SK-N-SH (cell line): ENCODE results near the gene MAGEA9. TPM values are rescaled to one million over a fixed set of nuclear protein-coding genes. Genes with fewer than 3 reads are reported as not detected.
"Not testable (repeated sequence)": the region's sequence is repeated elsewhere in the genome, so short reads cannot be mapped to it uniquely, and the experiment has no call there.

Experiments
- CTCF ChIA-PET: fragments of 300-600, 350-600 bp; formaldehyde crosslinking; extraction: SDS; loops from one replicate; lab custom pipeline; 2021; lab: Yijun Ruan, JAX
- POLR2A ChIA-PET: fragments of 350-600 bp; sonication (Branson Sonifier 250); formaldehyde crosslinking; extraction: SDS; loops from one replicate; lab custom pipeline; 2020; ENCODE audit warnings: antibody characterized with exemption, inconsistent platforms; lab: Yijun Ruan, JAX
- DNase-seq: peaks from one replicate; pipeline ENCODE4 v3.0.0; 2012
- H2AFZ ChIP-seq: fragments of 200-600 bp; sonication (generic); 2 replicates; pipeline ENCODE4 v1.8.1; 2016; ENCODE audit warnings: antibody characterized with exemption, mild to moderate bottlenecking, low read depth
- H3F3A ChIP-seq: fragments of 200-600 bp; sonication (generic); replicated peaks from 2 replicates; pipeline ENCODE3; 2016; ENCODE audit warnings: antibody characterized with exemption, mild to moderate bottlenecking; ENCODE audit not compliant: insufficient read depth
- H3K27ac ChIP-seq, 2 experiments: fragments of 200-500 bp in 1 of 2; fragments of 200-600 bp in 1 of 2; sonication (Bioruptor generic) in 1 of 2; sonication (generic), shearing (Covaris generic) in 1 of 2; 2 replicates each; pipeline versions ENCODE4 v1.5.1 to v1.6.1; 2014 to 2016; ENCODE audit warnings: low read depth in 2 of 2, inconsistent platforms in 1 of 2, low read length in 1 of 2, mild to moderate bottlenecking in 1 of 2, mixed read lengths in 1 of 2
- H3K27me3 ChIP-seq: fragments of 200-600 bp; sonication (generic), shearing (Covaris generic); 2 replicates; pipeline ENCODE4 v1.6.1; 2016; ENCODE audit warnings: mixed run types; ENCODE audit not compliant: insufficient read depth
- H3K36me3 ChIP-seq, 2 experiments: fragments of 200-500 bp in 1 of 2; fragments of 200-600 bp in 1 of 2; sonication (Bioruptor generic) in 1 of 2; sonication (generic) in 1 of 2; replicated peaks in 1 of 2; 2 replicates each; pipeline versions ENCODE3 to v1.5.1; 2014 to 2016; ENCODE audit warnings: low read length in 1 of 2, mild to moderate bottlenecking in 1 of 2; ENCODE audit not compliant: insufficient read depth in 2 of 2, control insufficient read depth in 1 of 2
- H3K4me1 ChIP-seq, 2 experiments: fragments of 200-500 bp in 1 of 2; fragments of 200-600 bp in 1 of 2; sonication (Bioruptor generic) in 1 of 2; sonication (generic), shearing (Covaris generic) in 1 of 2; 2 replicates each; pipeline versions ENCODE4 v1.5.1 to v1.6.1; 2014 to 2016; ENCODE audit warnings: low read depth in 1 of 2, low read length in 1 of 2, mixed run types in 1 of 2; ENCODE audit not compliant: insufficient read depth in 2 of 2, control insufficient read depth in 1 of 2
- H3K4me2 ChIP-seq: fragments of 200-600 bp; sonication (generic), shearing (Covaris generic); 2 replicates; pipeline ENCODE4 v1.6.1; 2017; ENCODE audit warnings: mixed run types
- H3K4me3 ChIP-seq, 2 experiments: fragments of 200-500 bp in 1 of 2; fragments of 200-600 bp in 1 of 2; sonication (Bioruptor generic) in 1 of 2; sonication (generic), shearing (Covaris generic) in 1 of 2; 2 replicates each; pipeline versions ENCODE4 v1.5.1 to v1.8.1; 2014 to 2016; ENCODE audit warnings: low read depth in 2 of 2, inconsistent platforms in 1 of 2, low read length in 1 of 2, mild to moderate bottlenecking in 1 of 2, mixed read lengths in 1 of 2, moderate library complexity in 1 of 2
- H3K79me2 ChIP-seq: fragments of 200-600 bp; sonication (generic); 2 replicates; pipeline ENCODE4 v1.8.1; 2017; ENCODE audit warnings: mild to moderate bottlenecking; ENCODE audit not compliant: insufficient read depth
- H3K9ac ChIP-seq: fragments of 200-600 bp; sonication (generic); 2 replicates; pipeline ENCODE4 v1.6.1; 2017; ENCODE audit warnings: mixed run types
- H3K9me2 ChIP-seq: fragments of 200-600 bp; sonication (generic); 2 replicates; pipeline ENCODE4 v1.6.1; 2017; ENCODE audit warnings: mixed run types
- H3K9me3 ChIP-seq: fragments of 200-600 bp; sonication (generic); 2 replicates; pipeline ENCODE4 v1.6.1; 2017; ENCODE audit warnings: mixed run types, mild to moderate bottlenecking, moderate library complexity
- H4K20me1 ChIP-seq: fragments of 200-600 bp; sonication (generic); 2 replicates; pipeline ENCODE4 v1.6.1; 2017; ENCODE audit warnings: mild to moderate bottlenecking, mixed run types; ENCODE audit not compliant: insufficient read depth
- GABPA ChIP-seq: IDR thresholded peaks from 2 replicates; pipeline ENCODE4 v1.4.0; 2012; ENCODE audit warnings: low read depth, mild to moderate bottlenecking
- NRF1 ChIP-seq: IDR thresholded peaks from 2 replicates; pipeline ENCODE4 v1.6.1; 2012; ENCODE audit warnings: low read depth, mild to moderate bottlenecking, low read length
- RAD21 ChIP-seq: IDR thresholded peaks from 2 replicates; pipeline ENCODE4 v1.6.1; 2012; ENCODE audit warnings: mild to moderate bottlenecking, low read length
- SIN3A ChIP-seq: IDR thresholded peaks from 2 replicates; pipeline ENCODE4 v1.6.1; 2012; ENCODE audit warnings: low read depth, mild to moderate bottlenecking, low read length, moderate library complexity, borderline replicate concordance
- USF2 ChIP-seq: fragments of 150-350 bp; IDR thresholded peaks from 2 replicates; pipeline ENCODE4 v1.6.1; 2017; ENCODE audit warnings: antibody characterized with exemption, low read length, low read depth, borderline replicate concordance
- YY1 ChIP-seq: IDR thresholded peaks from 2 replicates; pipeline ENCODE4 v1.4.0; 2012; ENCODE audit warnings: low read depth, mild to moderate bottlenecking
- ZBTB33 ChIP-seq: IDR thresholded peaks from 2 replicates; pipeline ENCODE4 v1.4.0; 2012; ENCODE audit warnings: low read depth, borderline replicate concordance
- WGBS: methylation state at CpG from one replicate; pipeline ENCODE4 v1.1.6; 2017; ENCODE audit warnings: low lambda C conversion rate; 5-methylcytosine and 5-hydroxymethylcytosine counted together
- polyA plus RNA-seq, 3 experiments: library from polyadenylated mRNA; depleted of rRNA; stranded (reverse); fragments of >200 nt; gene quantifications; 2 replicates each; pipeline ENCODE4 v1.2.3, GENCODE V29; 2012

The MAGEA9 gene
- polyA plus RNA-seq, 1 of the 3 experiments (the other 2 are of a cell fraction), result not detected

- no peak for TF ChIP-seq SIN3A
- TF ChIP-seq GABPA, result no peak
- TF ChIP-seq USF2, result no peak
- no peak for TF ChIP-seq ZBTB33
- TF ChIP-seq NRF1, result no peak
- TF ChIP-seq RAD21, result no peak
- TF ChIP-seq YY1, result no peak
- Histone ChIP-seq H3K36me3 (no peaks in the 10 kb centered on the region), H3K4me2 (no peak overlapping the region), H2AFZ (no peak overlapping the region), H3K4me3 (no peak overlapping the region), H3K9me3 (no peaks in the 10 kb centered on the region), H3K4me1 (no peaks in the 10 kb centered on the region), H3K79me2 (no peaks in the 10 kb centered on the region), H3K9me2 (no peaks in the 10 kb centered on the region), H3K27me3 (peaks cover 20% of the 10 kb centered on the region; the same call in 1 of the 2 replicates), H4K20me1 (no peaks in the 10 kb centered on the region), H3F3A (no peaks in the 10 kb centered on the region), H3K9ac (no peak overlapping the region), H3K27ac (no peak overlapping the region)
- CTCF ChIA-PET, result no interaction called here
- no peak for DNase-seq
- POLR2A ChIA-PET, result no interaction called here
- 6% methylated on average over 3 of the region's 3 CpGs for WGBS
These were observed 20.8 kb upstream of the MAGEA9 start for GRCh38 chrX:149760965-149761364.

GRCh38 chrX:149761858-149762674, 19.7 kb upstream of the MAGEA9 start:
- H2AFZ ChIP-seq, H3K9me3 ChIP-seq, H3K4me3 ChIP-seq, H3K27ac ChIP-seq, POLR2A ChIA-PET, H3K36me3 ChIP-seq, H4K20me1 ChIP-seq, H3F3A ChIP-seq, H3K79me2 ChIP-seq, H3K9ac ChIP-seq, H3K9me2 ChIP-seq, H3K4me2 ChIP-seq, H3K4me1 ChIP-seq, DNase-seq, CTCF ChIA-PET: not testable (repeated sequence)
- peaks cover 19% of the 10 kb centered on the region; the same call in 1 of the 2 replicates for H3K27me3 ChIP-seq
- 22% methylated on average over 15 of the region's 22 CpGs for WGBS
